SHP77 treated with DMSO at 0.1 percent for 48 hours (cell line): ENCODE measurements around the gene CCZ1B.
"Not testable (repeated sequence)": the region's sequence is repeated elsewhere in the genome, so short reads cannot be mapped to it uniquely, and the experiment has no call there.

ENCODE experiments used
- DNase-seq: peaks from one replicate; lab custom pipeline; 2025; lab: John Stamatoyannopoulos, UW

The CCZ1B gene

DNA sequence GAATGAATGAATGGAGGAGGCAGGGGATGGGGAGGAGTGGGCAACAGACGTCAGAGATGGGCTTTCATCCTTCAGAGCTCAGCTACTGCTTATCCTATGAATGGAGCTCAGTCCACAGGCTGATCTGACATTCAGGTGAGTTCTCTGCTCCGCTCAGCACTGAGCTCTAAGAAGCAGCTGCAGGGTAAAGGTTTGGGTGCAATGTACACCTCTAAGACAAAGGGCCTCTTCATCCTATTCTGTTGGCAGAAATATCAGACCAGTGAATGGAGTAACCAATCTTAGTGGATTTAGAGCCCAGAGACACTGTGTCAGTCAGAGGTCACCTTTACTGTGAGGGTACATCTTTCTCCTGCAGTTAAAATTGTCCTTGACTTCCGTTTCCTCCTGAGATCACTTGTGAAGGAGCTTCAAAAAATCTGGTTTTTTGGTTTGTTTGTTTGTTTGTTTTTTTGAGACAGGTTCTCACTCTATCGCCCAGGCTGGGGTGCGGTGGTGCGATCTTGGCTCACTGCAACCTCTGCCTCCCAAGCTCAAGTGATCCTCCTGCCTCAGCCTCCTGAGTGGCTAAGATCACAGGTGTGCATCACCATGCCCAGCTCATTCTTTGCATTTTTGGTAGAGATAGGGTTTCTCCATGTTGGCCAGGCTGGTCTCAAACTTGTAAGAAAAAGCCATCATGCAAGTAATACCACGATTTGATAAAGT is 5.1 kb upstream of the CCZ1B start:
- no peak for DNase-seq

DNA sequence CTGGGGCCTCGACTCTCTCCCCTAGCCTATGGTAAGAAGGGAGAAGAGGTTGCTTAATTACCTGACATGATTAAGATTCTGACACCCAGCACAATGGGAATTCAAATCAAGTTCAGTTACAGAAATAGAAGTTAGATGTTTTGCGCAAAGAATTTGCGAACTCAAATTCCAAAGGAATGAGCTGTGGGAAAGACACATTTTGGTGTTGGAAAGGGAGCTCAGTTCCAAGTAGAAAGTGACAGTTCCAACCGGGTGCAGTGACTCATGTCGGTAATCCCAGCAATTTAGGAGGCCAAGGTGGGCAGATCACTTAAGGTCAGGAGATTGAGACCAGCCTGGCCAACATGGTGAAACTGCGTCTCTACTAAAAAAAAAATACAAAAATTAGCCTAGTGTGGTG is 4.0 kb upstream of the CCZ1B start:
- DNase-seq: not testable (repeated sequence)

DNA sequence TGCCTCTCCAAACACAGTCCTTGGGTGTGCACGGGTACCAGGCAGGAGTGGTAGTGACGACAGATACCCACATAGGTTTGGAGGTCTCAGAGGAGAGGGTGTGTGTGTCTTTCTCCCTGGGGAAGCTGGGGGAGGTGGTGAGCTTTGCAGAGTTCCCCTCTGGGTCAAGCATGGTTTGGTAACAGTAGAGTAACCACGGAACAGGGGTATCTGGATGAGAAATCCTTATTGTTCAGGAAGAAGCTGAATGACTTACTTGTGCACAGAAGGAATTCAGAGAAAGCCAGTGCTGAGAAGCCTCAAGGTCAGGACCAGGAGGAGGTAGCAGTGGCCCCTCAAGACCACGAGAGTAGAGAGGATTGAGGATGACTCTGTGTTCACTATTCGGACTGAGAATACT is 3.5 kb upstream of the CCZ1B start:
- DNase-seq: not testable (repeated sequence)

DNA sequence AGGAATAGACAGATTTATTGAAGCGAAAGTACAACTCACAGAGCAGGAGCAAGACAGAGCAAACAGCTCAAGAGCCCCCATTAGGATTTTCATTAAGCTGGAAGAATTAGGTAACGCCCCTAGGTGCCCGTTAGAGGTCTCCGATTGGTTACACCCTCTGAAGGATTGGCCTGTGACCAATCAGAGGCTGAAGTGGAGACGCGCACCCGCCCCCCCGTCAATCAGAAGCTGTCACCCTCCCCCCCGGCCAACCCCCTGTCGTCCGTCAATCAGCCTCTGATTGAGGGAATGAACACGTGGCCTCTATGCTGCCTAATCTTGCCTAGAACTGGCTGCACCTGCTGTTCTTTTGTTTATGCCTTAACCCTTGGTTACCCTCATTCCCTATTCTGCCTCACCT is 1.1 kb upstream of the CCZ1B start:
- not testable (repeated sequence) for DNase-seq

DNA sequence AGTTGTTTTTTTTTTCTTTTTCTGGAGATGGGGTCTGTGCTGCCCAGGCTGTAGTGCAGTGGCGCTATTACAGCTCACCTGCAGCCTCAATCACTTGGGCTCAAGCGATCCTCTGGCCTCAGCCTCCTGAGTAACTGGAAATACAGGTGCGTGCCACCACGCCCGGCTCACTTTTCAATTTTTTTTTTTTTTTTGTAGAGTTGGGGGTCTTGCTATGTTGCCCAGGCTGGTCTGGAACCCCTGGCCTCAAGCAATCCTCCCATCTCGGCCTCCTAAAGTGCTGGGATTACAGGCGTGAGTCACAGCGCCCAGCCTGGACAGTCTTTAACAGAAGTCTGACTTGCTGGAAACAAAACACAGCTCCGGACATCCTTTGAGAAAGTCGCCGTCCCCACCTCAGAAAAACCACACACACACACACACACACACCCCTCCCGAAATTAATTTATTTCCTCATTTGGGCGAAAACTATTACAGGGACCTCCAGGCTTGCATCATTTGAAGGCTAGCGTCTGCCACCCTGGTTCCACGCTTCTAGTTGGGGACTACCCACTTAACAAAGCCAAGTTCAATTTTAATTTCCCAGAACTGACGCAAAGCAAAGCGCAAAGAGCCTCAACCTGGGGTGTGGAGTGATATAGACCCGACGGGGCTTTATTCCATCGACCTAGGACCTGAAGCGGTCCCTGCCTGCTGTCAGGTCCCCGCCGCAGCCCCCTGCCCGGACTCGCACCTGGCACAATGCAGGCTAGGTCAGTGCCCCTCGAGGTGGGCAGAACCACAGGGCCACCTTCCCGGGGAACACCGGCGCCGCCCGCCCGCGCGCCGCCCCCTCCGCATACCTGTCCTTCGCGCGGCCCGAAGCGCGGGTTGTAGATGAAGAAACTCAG is 594 bp downstream of the CCZ1B start:
- DNase-seq: not testable (repeated sequence)

DNA sequence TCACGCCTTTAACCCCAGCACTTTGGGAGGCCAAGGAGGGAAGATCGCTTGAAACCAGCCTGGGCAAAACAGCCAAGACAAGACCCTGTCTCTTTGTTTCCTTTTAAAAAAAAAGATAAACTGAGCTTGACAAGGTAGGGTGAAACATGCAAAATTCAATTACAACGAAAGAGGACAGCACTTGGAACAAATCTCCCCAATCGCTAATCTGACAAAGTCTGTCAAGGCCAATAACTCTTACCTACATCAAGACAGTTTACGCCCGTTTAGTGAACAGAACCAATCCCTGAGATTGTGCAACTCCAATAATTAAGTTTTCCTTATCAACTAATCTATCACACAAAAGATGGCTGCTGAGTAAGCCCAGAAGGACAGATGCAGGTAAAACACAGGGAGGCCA is 4.5 kb downstream of the CCZ1B start:
- not testable (repeated sequence) for DNase-seq

DNA sequence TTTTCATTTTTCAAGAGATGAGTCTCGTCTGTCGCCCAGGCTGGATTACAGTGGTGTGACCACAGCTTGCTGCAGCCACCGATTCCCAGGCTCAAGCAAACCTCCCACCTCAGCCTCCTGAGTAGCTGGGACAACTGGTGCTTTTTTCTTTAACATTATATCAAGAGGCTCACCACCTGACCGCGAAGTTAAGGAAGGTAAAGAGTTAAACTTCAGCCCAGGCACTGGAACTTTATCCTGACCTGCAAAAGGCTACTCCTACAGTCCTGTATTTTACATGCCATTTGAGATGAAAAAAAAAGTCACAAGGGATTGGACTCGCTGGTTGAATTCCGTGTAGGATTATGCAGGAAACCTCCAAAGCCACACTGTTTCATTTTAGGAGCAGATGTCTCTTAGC is 10.6 kb downstream of the CCZ1B start:
- not testable (repeated sequence) for DNase-seq

DNA sequence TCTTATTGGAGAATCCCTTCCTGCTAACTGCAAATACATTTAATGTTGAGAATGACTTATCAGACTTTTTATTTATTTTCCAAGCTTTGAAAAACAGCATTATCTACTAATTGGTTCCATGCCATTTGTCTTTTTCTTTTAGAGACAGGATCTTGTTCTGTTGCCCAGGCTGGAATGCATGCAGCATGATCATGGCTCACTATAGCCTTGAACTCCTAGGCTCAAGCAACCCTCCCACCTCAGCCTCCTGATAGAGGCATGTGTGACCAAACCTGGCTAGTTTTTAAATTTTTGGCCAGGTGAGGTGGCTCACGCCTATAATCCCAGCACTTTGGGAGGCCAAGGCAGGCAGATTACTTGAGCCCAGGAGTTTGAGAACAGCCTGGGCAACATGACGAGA is 13.1 kb downstream of the CCZ1B start:
- not testable (repeated sequence) for DNase-seq

DNA sequence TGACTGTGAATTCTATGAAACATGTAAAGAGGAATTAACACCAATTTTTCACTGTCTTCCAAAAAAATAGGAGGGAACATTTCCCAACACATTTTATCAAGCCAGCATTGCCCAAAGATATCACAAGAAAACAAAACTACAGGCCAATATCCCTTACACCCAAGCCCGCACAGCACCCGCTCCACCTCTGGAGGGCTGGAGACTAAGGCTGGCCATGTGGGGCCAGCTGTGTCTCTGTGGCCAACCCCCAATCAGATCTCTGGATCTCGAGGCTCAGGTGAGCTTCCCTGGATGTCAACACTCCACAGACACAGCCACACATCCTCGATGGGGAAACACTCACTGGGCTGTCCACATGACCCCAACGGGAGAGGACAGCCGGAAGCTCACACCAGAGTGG is 18.1 kb downstream of the CCZ1B start:
- not testable (repeated sequence) for DNase-seq

DNA sequence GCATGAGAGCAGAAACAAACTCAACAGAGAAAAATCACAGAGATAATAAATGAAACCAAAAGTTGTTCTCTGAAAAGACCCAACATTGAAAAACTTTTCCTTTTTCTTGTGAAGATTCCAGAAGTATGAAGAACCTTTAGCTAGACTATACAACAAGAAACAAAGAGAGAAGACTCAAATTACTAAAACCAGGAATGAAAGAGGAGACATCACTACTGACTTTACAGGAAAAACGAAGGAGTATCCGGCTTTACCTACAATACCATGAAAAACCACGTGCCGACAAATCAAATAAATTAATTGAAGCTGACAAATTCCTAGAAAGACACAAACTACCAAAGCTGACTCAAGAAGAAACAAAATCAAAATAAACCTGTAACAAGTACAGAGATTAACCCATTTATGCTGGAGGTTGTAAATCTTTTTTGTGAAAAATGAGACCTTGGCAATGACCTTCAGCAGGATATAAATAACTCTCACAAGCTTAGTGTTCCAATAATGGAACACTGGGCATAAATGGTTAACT is 18.6 kb downstream of the CCZ1B start:
- DNase-seq: not testable (repeated sequence)

DNA sequence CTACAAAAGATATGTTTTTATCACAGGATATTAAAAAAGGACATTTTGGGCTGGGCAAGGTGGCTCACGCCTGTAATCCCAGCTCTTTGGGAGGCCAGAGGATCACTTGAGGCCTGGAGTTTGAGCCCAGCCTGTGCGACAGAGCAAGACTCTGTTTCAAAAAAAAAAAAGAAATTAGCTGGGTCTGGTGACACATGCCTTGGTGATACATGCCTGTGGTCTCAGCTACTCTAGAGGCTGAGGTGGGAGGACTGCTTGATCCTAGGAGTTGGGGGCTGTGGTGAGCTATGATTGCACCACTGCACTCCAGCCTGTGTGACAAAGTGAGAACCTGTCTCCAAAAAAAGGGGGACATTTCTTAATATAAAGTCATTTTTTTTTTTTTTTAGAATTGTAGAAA is 25.7 kb downstream of the CCZ1B start:
- DNase-seq: not testable (repeated sequence)

DNA sequence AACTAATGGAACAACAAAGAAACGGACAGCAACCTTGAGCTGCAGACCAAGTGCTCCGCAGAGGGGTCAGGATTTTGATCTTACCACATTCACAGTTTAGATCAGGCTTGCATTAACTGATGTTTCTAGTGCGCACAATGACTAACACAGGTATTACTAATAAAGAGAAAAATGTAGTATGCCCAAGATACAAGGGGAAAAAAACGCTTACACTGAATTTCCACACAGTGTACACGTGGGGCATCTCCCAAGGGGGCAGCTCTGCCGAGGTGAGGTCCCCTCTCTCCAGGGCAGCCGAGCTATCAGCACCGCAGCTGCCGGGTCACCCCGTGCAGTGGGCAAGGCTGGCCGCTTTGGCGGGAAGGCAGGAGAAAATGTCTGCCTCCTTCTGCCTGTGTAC is 26.2 kb downstream of the CCZ1B start:
- not testable (repeated sequence) for DNase-seq

DNA sequence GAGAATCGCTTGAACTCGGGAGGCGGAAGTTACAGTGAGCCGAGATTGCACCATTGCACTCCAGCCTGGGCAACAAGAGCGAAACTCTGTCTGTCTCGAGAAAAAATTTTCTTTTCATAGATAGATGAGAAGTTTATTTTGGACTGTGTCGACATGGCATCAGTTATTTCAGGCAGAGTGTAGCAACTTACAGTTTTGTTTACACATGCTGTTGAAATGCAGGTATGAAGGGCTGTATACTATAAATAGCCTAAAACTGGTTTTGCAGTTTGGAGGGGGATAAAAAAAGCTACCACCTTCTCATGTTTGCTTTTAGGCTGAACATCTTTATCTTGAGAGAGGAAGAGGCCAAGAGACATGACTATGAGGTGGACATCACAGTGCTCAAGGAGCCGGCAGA is 28.0 kb downstream of the CCZ1B start:
- DNase-seq: not testable (repeated sequence)

DNA sequence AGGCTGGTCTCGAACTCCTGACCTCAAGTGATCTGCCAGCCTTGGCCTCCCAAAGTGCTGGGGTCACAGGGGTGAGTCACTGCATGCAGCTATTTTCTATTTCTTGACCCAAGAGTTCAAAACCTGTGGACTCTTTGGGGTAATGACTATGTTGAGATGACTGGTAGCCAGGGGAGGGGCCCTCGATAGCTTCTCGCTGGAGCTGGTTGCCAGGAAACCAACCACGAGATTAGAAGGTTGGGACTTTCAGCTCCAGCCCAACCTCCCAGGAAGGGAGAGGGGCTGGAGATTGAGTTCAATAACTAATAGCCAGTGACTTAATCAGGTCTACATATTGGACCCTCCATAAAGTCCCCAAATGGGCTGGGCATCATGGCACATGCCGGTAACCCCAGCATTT is 28.9 kb downstream of the CCZ1B start:
- not testable (repeated sequence) for DNase-seq

DNA sequence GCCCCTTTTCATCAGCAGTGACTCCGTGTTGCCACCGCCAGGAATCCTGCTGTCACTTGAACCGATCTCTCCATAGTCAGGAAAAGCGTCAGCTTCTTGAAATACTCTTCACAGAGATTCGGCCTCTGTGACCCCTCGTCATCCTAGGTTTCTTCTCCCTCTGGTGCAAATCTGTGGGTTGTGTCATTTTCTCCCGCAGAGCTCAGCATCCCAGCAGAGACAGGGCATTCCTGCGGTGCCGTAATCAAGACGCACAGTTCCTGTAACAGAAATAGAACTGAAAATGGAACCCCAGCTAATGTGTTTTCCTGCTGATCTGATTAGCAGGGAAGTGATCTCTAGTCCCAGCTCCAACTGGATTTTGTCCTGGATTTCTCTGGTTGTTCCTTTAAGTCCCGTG is 31.8 kb downstream of the CCZ1B start:
- not testable (repeated sequence) for DNase-seq

DNA sequence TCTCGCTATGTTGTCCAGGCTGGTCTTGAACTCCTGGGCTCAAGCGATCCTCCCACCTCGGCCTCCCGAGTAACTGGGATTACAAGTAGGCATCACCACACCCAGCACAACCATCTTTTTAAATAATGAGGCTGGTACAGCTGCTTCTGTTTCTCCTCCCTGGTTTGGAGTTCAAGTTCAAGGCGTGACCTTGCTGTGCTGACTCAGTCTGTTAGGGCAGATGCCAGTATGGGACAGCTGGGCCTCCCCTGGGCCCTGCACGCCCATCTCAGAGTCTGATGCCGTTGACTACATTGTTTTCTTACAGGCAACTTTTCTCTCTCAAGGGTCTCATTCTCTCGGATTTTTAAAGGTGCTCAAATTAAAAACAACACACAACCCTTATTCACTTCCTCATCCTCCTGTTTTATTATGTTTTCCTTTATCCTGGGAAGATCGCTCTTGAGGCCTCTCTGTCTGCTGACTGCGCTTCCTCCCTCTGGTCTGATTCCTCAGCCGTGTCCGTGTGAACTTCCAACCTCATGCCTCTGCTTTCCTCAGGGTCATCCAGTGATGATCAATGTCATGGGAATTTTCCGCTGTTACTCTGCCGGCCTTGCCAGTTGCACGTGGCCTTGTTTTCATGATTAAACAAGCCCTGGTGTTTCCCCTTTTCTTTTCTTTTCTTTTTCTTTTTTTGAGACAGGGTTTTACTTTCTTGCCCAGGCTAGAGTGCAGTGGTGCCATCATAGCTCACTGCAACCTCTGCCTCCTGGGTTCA is 33.8 kb downstream of the CCZ1B start:
- not testable (repeated sequence) for DNase-seq

DNA sequence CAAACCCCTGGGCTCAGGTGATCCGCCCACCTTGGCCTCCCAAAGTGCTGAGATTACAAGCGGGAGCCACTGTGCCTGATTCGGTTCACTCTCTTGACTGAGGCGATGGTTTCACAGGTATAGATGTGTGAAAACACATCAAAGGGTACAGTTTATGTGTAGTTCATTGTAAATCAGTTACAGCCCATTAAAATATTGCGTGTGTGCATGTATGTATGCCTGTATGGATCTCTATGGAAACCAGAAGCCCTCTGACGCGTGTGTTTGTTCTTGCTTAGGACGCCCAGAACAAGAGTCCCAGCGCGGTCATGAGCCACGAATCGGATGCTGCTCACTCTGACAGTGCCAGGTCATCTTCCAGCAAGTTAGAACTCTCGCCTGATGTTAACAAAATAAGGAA is 36.7 kb downstream of the CCZ1B start:
- DNase-seq: not testable (repeated sequence)

DNA sequence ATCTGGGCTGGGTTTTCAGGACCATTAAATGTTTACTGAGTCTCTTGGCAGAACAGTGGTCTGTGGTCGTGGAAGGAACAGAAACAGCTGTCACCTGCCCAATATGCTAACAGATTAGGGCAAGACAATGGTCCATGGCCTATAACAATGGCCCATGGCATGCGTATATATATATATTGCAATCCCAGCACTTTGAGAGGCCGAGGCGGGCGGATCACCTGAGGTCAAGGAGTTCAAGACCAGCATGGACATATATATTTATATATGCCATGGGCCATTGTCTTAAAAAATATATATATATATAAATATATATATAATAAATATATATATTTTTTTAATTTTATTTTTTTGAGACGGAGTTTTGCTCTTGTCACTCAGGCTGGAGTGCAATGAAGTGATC is 44.5 kb downstream of the CCZ1B start:
- DNase-seq: not testable (repeated sequence)

DNA sequence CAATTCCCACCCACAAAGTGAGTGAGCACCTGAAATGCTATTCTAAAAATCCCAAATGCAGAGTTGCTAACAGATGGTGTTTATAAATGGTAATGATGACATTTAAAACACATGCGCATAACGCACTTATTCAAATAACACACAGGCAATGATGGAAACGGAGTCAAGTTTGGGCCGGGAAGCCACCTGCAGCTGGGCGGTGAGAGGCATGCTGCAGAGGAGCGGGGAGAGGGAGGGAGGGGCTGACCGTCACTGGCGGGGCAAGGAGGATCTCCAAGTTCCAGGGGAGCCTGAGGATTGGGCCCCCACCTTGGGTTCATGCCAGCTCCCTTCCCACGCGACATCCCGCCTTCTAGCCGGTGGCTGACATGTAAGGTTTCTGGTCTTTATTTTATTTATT is 64.9 kb downstream of the CCZ1B start:
- DNase-seq: not testable (repeated sequence)

DNA sequence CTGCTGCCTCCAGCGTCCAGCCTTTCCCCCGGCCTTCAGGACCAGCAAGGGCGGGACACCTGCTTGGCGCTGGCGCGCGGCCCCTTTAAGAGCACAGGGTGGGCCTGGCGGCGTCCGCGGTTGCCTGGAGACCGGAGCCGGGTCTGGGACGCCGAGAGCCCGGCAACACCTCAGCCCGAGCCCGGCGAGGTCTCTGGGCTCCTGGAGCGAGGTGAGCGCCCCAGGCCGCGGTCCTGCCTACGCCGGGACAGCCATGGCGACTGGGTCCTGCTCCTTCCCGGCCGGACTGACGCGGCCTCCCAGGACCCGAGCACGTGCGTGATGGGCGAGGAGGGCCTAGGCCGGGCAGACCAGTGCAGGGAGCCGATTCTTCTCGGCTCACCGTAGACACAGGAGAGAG is 72.1 kb downstream of the CCZ1B start, which contains the start of gene RSPH10B2:
RSPH10B2 (plus strand) TSS at position 140 of the 400 bp plus-strand sequence. CDS start 3,575 bp downstream, outside the sequence.
- not testable (repeated sequence) for DNase-seq

DNA sequence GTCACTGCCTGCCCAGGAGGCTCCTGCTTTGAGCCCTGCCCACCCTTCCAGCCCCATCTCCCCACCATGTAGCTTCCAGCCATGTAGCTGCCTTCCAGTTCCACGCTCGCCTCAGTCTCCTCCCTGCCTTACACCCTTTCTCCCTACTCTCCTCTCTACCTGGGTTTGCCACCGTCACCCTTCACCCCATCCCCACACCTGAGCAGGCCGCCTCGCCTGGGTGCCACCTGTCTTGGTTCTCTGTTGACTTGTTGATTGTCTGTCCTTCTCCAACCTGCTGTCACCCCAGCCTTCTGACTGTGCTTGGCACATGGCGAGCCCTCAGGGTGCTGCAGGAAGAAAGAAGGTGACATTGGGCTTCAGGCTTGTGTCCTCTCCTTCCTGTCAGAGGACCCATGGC is 75.9 kb downstream of the CCZ1B start:
- not testable (repeated sequence) for DNase-seq

DNA sequence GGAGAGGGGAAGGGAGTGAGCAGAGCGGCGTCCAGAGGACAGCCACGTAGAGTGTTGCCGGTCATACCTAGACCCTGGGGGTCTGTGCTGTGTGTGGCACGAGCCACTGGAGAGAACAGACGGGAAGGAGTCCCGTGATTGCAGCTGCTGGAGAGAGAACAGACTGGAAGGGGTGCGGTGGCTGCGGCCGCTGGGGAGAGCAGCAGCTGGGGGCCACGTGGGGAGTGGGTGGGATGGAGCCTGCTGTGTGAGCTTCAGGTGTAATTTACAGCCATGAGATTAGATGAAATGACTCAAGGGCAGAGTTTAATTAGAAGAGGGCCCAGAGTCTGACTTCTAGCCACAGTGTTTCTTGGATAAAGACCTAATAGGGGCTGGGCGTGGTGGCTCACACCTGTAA is 76.7 kb downstream of the CCZ1B start:
- not testable (repeated sequence) for DNase-seq
